Right renal cortex interstitium (tissue), 3 donors: ENCODE measurements around the gene DHCR7. TPM values are rescaled to one million over a fixed set of nuclear protein-coding genes. Genes with fewer than 3 reads are reported as not detected.

ENCODE experiments used
- DNase-seq, 3 donors: peaks; one replicate each; pipeline ENCODE4 v3.0.0-alpha.2; 2013; ENCODE audit warnings: low read depth in 3 of 3, low spot score in 2 of 3
- polyA plus RNA-seq, 3 donors: library from polyadenylated mRNA; unstranded; fragments of 120-200 nt; gene quantifications; one replicate each; pipeline ENCODE4 v1.2.1, GENCODE V29; 2013; ENCODE audit not compliant: insufficient read length in 3 of 3

DHCR7 gene
- polyA plus RNA-seq, 3 donors, result 39.0 to 40.2 (median 39.3) TPM

- DNase-seq, result no peak
Observed at GRCh38 chr11:71458146-71459070, 10.2 kb upstream of the DHCR7 start.

GRCh38 chr11:71456831-71457230, 8.6 kb upstream of the DHCR7 start:
- DNase-seq, result no peak

- DNase-seq, result no peak
Observed at GRCh38 chr11:71456294-71456693, 8.1 kb upstream of the DHCR7 start.

GRCh38 chr11:71454470-71455113, 6.4 kb upstream of the DHCR7 start:
- no peak for DNase-seq

- no peak for DNase-seq
Observed at GRCh38 chr11:71453918-71454304, 5.7 kb upstream of the DHCR7 start.

GRCh38 chr11:71453037-71453917, 5.1 kb upstream of the DHCR7 start, which contains the start of gene NADSYN1:
NADSYN1 (plus strand) TSS chr11:71453203; CDS start chr11:71453297, 94 bp downstream.
- DNase-seq, result peak; percentile 74 to 88 (median 87)

GRCh38 chr11:71452199-71453036, 4.2 kb upstream of the DHCR7 start:
- DNase-seq, result no peak

GRCh38 chr11:71451596-71452198, 3.5 kb upstream of the DHCR7 start:
- DNase-seq, result no peak

- DNase-seq, result no peak
Observed at GRCh38 chr11:71450939-71451338, 2.7 kb upstream of the DHCR7 start.

GRCh38 chr11:71450507-71450906, 2.3 kb upstream of the DHCR7 start:
- DNase-seq, result no peak

- no peak for DNase-seq
Observed at GRCh38 chr11:71449596-71449995, 1.4 kb upstream of the DHCR7 start.

GRCh38 chr11:71447791-71448256, 369 bp downstream of the DHCR7 start:
- no peak for DNase-seq

- DNase-seq, result no peak
Observed at GRCh38 chr11:71446942-71447688, 1.1 kb downstream of the DHCR7 start.

GRCh38 chr11:71446150-71446549, 2.0 kb downstream of the DHCR7 start:
- no peak for DNase-seq

- DNase-seq, result no peak
Observed at GRCh38 chr11:71444811-71445210, 3.4 kb downstream of the DHCR7 start.

GRCh38 chr11:71443736-71444445, 4.3 kb downstream of the DHCR7 start:
- no peak for DNase-seq

- DNase-seq, result no peak
Observed at GRCh38 chr11:71442880-71443279, 5.3 kb downstream of the DHCR7 start.

- DNase-seq, result no peak
Observed at GRCh38 chr11:71442123-71442522, 6.1 kb downstream of the DHCR7 start.
